K562 (cell line): ENCODE data around the gene DAPK1. TPM values are rescaled to one million over a fixed set of nuclear protein-coding genes. Genes with fewer than 3 reads are reported as not detected.

Experiments used
- ATAC-seq: fragments of 200-7000 bp; cut with Tn5 transposase; 3 replicates; pipeline ENCODE4 v1.9.1; 2020; ENCODE audit warnings: moderate library complexity
- BruUV-seq: library from RNA; stranded (reverse); fragments of 400-500 nt; replicated peaks from 2 replicates; lab custom pipeline; 2021; lab: Mats Ljungman, UMichigan
- CTCF ChIA-PET: fragments of 300-600 bp; formaldehyde crosslinking; extraction: SDS; loops from one replicate; lab custom pipeline; 2021; ENCODE audit warnings: low intra/inter-chr PET ratio; lab: Yijun Ruan, JAX
- POLR2A ChIA-PET: fragments of 300-600, 350-650 bp; sonication (Branson Sonifier 250); formaldehyde crosslinking; extraction: SDS; loops from one replicate; lab custom pipeline; 2021; ENCODE audit warnings: antibody characterized with exemption, inconsistent platforms; lab: Yijun Ruan, JAX
- DNase-seq, 4 experiments: peaks; one replicate each; pipeline versions ENCODE4 v3.0.0 to v3.0.0-alpha.2; 2011 to 2018; ENCODE audit warnings: low spot score in 3 of 4, mixed read lengths in 3 of 4; ENCODE audit errors: extremely low read depth in 1 of 4
- FAIRE-seq: peaks from 2 replicates; lab custom pipeline; 2011; peaks lifted over from hg19 to GRCh38; lab: Jason Lieb, UNC
- H2AFZ ChIP-seq: 2 replicates; pipeline ENCODE4 v1.6.0; 2011; ENCODE audit warnings: low read depth, low read length, control low read depth, inconsistent platforms
- H3K27ac ChIP-seq: fragments of 200-600 bp; 3 replicates; pipeline ENCODE4 v1.8.0; 2011; ENCODE audit warnings: low read depth, mild to moderate bottlenecking, control low read depth, inconsistent platforms, low read length, moderate library complexity, mixed read lengths; ENCODE audit errors: extremely low read depth
- H3K27me3 ChIP-seq, 2 experiments: fragments of 300-600 bp in 1 of 2; 2 replicates in 1 of 2; 3 replicates in 1 of 2; pipeline versions ENCODE4 v1.6.0 to v1.8.0; 2011; ENCODE audit warnings: inconsistent platforms in 2 of 2, low read length in 2 of 2, mild to moderate bottlenecking in 1 of 2, mixed read lengths in 1 of 2, moderate library complexity in 1 of 2; ENCODE audit not compliant: control insufficient read depth in 2 of 2, insufficient read depth in 2 of 2
- H3K36me3 ChIP-seq: fragments of 300-600 bp; 3 replicates; pipeline ENCODE4 v1.8.0; 2011; ENCODE audit warnings: mild to moderate bottlenecking, low read length, inconsistent platforms; ENCODE audit not compliant: control insufficient read depth, insufficient read depth
- H3K4me1 ChIP-seq, 2 experiments: fragments of 200-600 bp in 1 of 2; replicated peaks in 1 of 2; 2 replicates in 1 of 2; 3 replicates in 1 of 2; pipeline versions ENCODE4 v1.5.1 to v1.8.0; 2011; ENCODE audit warnings: inconsistent platforms in 2 of 2, low read length in 2 of 2, mild to moderate bottlenecking in 1 of 2, mixed read lengths in 1 of 2, moderate library complexity in 1 of 2; ENCODE audit not compliant: control insufficient read depth in 2 of 2, insufficient read depth in 2 of 2
- H3K4me2 ChIP-seq: 2 replicates; pipeline ENCODE4 v1.6.1; 2011; ENCODE audit warnings: low read length, control low read depth, inconsistent platforms, mixed read lengths; ENCODE audit not compliant: insufficient read depth
- H3K4me3 ChIP-seq: fragments of 200-600 bp; sonication (generic), shearing (Covaris generic); 2 replicates; pipeline ENCODE4 v1.5.1; 2016; ENCODE audit warnings: control low read depth, inconsistent platforms
- H3K79me2 ChIP-seq: fragments of 200-600 bp; 3 replicates; pipeline ENCODE4 v1.8.0; 2011; ENCODE audit warnings: low read length, inconsistent platforms; ENCODE audit not compliant: control insufficient read depth, insufficient read depth
- H3K9ac ChIP-seq, 2 experiments: 2 replicates each; pipeline versions ENCODE4 v1.6.0 to v1.6.1; 2011; ENCODE audit warnings: low read depth in 2 of 2, low read length in 2 of 2, control low read depth in 1 of 2, inconsistent platforms in 1 of 2, mild to moderate bottlenecking in 1 of 2, mixed read lengths in 1 of 2; ENCODE audit not compliant: insufficient read depth in 1 of 2
- H3K9me1 ChIP-seq: one replicate; pipeline ENCODE4 v1.6.0; 2011; ENCODE audit warnings: inconsistent platforms, mild to moderate bottlenecking, low read length, moderate library complexity; ENCODE audit not compliant: control insufficient read depth, insufficient read depth
- H3K9me3 ChIP-seq: replicated peaks from 2 replicates; pipeline ENCODE4 v1.5.1; 2011; ENCODE audit warnings: low read depth, low read length, inconsistent platforms; ENCODE audit not compliant: control insufficient read depth, insufficient read depth
- H4K20me1 ChIP-seq: replicated peaks from 2 replicates; pipeline ENCODE4 v1.6.1; 2011; ENCODE audit warnings: low read length, inconsistent platforms, mixed read lengths; ENCODE audit not compliant: control insufficient read depth, insufficient read depth
- CBX1 ChIP-seq: sonication (generic); IDR thresholded peaks from 2 replicates; pipeline ENCODE4 v1.6.1; 2016; ENCODE audit warnings: antibody characterized with exemption, low read depth, mild to moderate bottlenecking
- CBX3 ChIP-seq, 2 experiments: IDR thresholded peaks; 1 replicate in 1 of 2; 2 replicates in 1 of 2; pipeline ENCODE4 v1.6.1; 2012; ENCODE audit warnings: inconsistent platforms in 2 of 2, low read length in 2 of 2, borderline replicate concordance in 1 of 2, control low read depth in 1 of 2
- CBX5 ChIP-seq: IDR thresholded peaks from 2 replicates; pipeline ENCODE4 v1.6.1; 2014; ENCODE audit warnings: low read depth, borderline replicate concordance
- EGR1 ChIP-seq: fragments of 450-650 bp; conservative IDR thresholded peaks from 2 replicates; pipeline ENCODE4 v1.6.1; 2017; ENCODE audit warnings: mild to moderate bottlenecking
- NCOA4 ChIP-seq: fragments of 450-650 bp; IDR thresholded peaks from 2 replicates; pipeline ENCODE4 v1.6.1; 2018; ENCODE audit warnings: mild to moderate bottlenecking; ENCODE audit not compliant: partially characterized antibody
- RAD21 ChIP-seq, 2 experiments: fragments of 250-450 bp in 1 of 2; fragments of 450-650 bp in 1 of 2; sonication (Bioruptor Pico) in 1 of 2; formaldehyde crosslinking in 1 of 2; IDR thresholded peaks in 1 of 2; conservative IDR thresholded peaks in 1 of 2; 2 replicates each; pipeline versions ENCODE4 v1.4.0 to v1.8.0; 2020 to 2022; ENCODE audit warnings: mild to moderate bottlenecking in 2 of 2, moderate library complexity in 1 of 2
- SAFB ChIP-seq: fragments of 200-400 bp; formaldehyde crosslinking; IDR thresholded peaks from 2 replicates; pipeline ENCODE4 v1.6.1; 2017; ENCODE audit warnings: low read depth, low read length, borderline replicate concordance
- TRIM24 ChIP-seq, 2 experiments: fragments of 450-650 bp; IDR thresholded peaks; 2 replicates each; pipeline ENCODE4 v1.6.1; 2016
- TRIM28 ChIP-seq: fragments of 450-650 bp; IDR thresholded peaks from 2 replicates; pipeline ENCODE4 v1.6.1; 2017
- XRCC3 ChIP-seq: fragments of 450-650 bp; IDR thresholded peaks from 2 replicates; pipeline ENCODE4 v1.6.1; 2017; ENCODE audit warnings: mild to moderate bottlenecking, moderate library complexity
- ZNF561 ChIP-seq: fragments of 450-650 bp; formaldehyde crosslinking; conservative IDR thresholded peaks from 2 replicates; pipeline ENCODE4 v1.4.0; 2020; ENCODE audit warnings: mild to moderate bottlenecking, moderate library complexity
- WGBS: fragments of 100-300 bp; shearing (Covaris generic); methylation state at CpG from one replicate; pipeline ENCODE4 v1.1.6; 2016; ENCODE audit warnings: low coverage, mixed read lengths; ENCODE audit not compliant: insufficient coverage; ENCODE audit errors: missing lambda C conversion rate; 5-methylcytosine and 5-hydroxymethylcytosine counted together
- in situ Hi-C: fragments of 300-500 bp; cut with MboI; formaldehyde crosslinking; loops from 4 replicates; pipeline ENCODE4 v1.15.0; 2018; ENCODE audit warnings: inconsistent platforms, mixed read lengths
- intact Hi-C: fragments of 100-400 bp; cut with micrococcal nuclease; formaldehyde crosslinking; loops from 2 replicates; pipeline ENCODE4 v1.14.2; 2022
- polyA plus RNA-seq, 8 experiments: library from polyadenylated mRNA; depleted of rRNA in 4 of 8; stranded (reverse) in 5 of 8; unstranded in 3 of 8; fragments of >200 nt; fragmentation: Nextera tagmentation in 2 of 8; fragmentation: Illumina TruSeq in 1 of 8; extraction: Ambion mirVana in 2 of 8; extraction: Trizol in 1 of 8; gene quantifications; 2 replicates each; pipeline versions ENCODE4 v1.2.1 to v1.2.3, GENCODE V29; 2011 to 2014; ENCODE audit warnings: inconsistent platforms in 1 of 8, missing spikeins in 1 of 8
- total RNA-seq, 7 experiments: library from RNA; depleted of rRNA in 6 of 7; stranded (reverse); fragments of >200 nt in 6 of 7; fragmentation: Illumina TruSeq in 2 of 7; extraction: Trizol in 2 of 7; gene quantifications; 2 replicates each; pipeline versions ENCODE4 v1.2.1 to v1.2.3, GENCODE V29; 2011 to 2021; ENCODE audit warnings: low replicate concordance in 1 of 7
- TF ChIP-seq, protein P1 (sequence below): fragments of 450-650 bp; IDR thresholded peaks from 2 replicates; pipeline ENCODE4 v1.6.1; 2018; ENCODE audit warnings: mild to moderate bottlenecking, low read depth; ENCODE audit not compliant: partially characterized antibody
- TF ChIP-seq, protein P2 (sequence below): sonication (generic); formaldehyde crosslinking; IDR thresholded peaks from 2 replicates; pipeline ENCODE4 v1.8.0; 2022; ENCODE audit warnings: missing genetic modification reagents, mild to moderate bottlenecking, borderline replicate concordance
- TF ChIP-seq, protein P3 (sequence below), 3 experiments: IDR thresholded peaks in 2 of 3; conservative IDR thresholded peaks in 1 of 3; 2 replicates each; pipeline ENCODE4 v1.5.1; 2011 to 2012; ENCODE audit warnings: low read length in 3 of 3, mild to moderate bottlenecking in 3 of 3, control low read depth in 2 of 3, improper control_type of control experiment in 1 of 3, inconsistent platforms in 1 of 3, low read depth in 1 of 3, mixed read lengths in 1 of 3, moderate library complexity in 1 of 3; ENCODE audit not compliant: insufficient read depth in 2 of 3

The DAPK1 gene
- total and polyA plus RNA-seq, 9 of the 15 experiments (the other 6 are each of a cell fraction or from before 2014, with no cell fraction given), result 1.7 to 26.4 (median 15.8) TPM

DNA sequence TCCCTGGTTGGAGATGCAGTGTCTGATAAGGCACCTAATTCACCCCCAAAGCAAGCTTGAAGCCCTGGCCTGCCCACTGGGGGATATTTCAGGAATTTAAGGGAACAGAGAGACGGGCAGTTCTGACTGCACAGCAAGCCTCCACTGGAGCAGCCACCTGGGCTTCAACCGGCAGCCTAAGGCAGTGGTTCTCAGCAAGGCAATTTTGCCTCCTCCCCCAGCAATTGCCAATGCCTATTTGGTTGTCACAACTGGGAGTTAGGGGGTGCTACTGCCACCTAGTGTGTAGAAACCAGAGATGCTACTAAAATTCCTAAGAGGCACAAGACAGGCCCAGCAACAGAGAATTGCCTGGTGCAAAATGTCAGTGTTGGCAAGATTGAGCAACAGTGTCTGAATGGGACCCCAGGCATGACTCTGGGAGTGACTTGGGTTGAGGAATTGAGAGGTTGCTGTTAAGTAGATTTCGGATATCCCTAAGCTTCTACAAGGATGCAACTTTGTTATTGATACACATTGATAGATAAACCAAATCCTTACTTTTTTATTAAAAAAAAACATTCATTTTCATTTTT is 169.6 kb downstream of the DAPK1 start:
- Histone ChIP-seq H3K4me3 (no peak overlapping the region), H3K4me1 (peaks cover 0 to 7% of the 10 kb centered on the region in 2 experiments; a peak in 4 of 5 replicates), H3K9ac (no peak overlapping the region), H3K9me3 (no peaks in the 10 kb centered on the region; the same call in none of the 2 replicates), H4K20me1 (no peaks in the 10 kb centered on the region), H3K27ac (no peak overlapping the region), H3K27me3 (no peaks in the 10 kb centered on the region), H2AFZ (no peak overlapping the region), H3K9me1 (no peaks in the 10 kb centered on the region), H3K79me2 (no peaks in the 10 kb centered on the region), H3K4me2 (no peak overlapping the region), H3K36me3 (peaks cover 11% of the 10 kb centered on the region; the same call in 2 of the 3 replicates)
- WGBS, result 78% methylated on average over 3 of the region's 3 CpGs
- DNase-seq (peak; percentile 35 to 42 (median 38)), ATAC-seq (peak; percentile 58), FAIRE-seq (peak; percentile 42)
- in situ Hi-C loops (loop anchor here (25.0 kb wide), 1 partner anchor 1230 kb away; no protein-coding TSS in a partner anchor), intact Hi-C loops (loop anchor here (10.0 kb wide), 1 partner anchor 172 kb away; the partner anchor contains the start of gene DAPK1)
- peak; percentile 95 for TF ChIP-seq TRIM28
- TF ChIP-seq, protein P1, sequence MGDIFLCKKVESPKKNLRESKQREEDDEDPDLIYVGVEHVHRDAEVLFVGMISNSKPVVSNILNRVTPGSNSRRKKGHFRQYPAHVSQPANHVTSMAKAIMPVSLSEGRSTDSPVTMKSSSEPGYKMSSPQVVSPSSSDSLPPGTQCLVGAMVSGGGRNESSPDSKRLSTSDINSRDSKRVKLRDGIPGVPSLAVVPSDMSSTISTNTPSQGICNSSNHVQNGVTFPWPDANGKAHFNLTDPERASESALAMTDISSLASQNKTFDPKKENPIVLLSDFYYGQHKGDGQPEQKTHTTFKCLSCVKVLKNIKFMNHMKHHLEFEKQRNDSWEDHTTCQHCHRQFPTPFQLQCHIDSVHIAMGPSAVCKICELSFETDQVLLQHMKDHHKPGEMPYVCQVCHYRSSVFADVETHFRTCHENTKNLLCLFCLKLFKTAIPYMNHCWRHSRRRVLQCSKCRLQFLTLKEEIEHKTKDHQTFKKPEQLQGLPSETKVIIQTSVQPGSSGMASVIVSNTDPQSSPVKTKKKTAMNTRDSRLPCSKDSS, result peak; percentile 96
- peak; percentile 73; the same call in 1 of the 2 replicates for TF ChIP-seq XRCC3
- TF ChIP-seq RAD21 (CRISPR knock-in tag; conservative IDR thresholded peaks at IDR 0.05 in 1 of 2, IDR thresholded peaks at IDR 0.05 in 1 of 2), result peak in 1 of 2 experiments; percentile 57; a peak in 2 of 4 replicates
- peak in 1 of 2 experiments; percentile 56; a peak in 1 of 4 replicates for TF ChIP-seq TRIM24 (IDR thresholded peaks at IDR 0.05)
- TF ChIP-seq NCOA4, result no peak
- TF ChIP-seq CBX5, result peak; percentile 94
- TF ChIP-seq EGR1, result peak; percentile 39
- peak in 1 of 2 experiments; percentile 98; a peak in 2 of 3 replicates for TF ChIP-seq CBX3 (IDR thresholded peaks at IDR 0.05; ENCODE audit: borderline replicate concordance in 1 of 2, low read length in 2 of 2)
- TF ChIP-seq, protein P2, sequence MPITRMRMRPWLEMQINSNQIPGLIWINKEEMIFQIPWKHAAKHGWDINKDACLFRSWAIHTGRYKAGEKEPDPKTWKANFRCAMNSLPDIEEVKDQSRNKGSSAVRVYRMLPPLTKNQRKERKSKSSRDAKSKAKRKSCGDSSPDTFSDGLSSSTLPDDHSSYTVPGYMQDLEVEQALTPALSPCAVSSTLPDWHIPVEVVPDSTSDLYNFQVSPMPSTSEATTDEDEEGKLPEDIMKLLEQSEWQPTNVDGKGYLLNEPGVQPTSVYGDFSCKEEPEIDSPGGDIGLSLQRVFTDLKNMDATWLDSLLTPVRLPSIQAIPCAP, result no peak
- TF ChIP-seq, protein P3, sequence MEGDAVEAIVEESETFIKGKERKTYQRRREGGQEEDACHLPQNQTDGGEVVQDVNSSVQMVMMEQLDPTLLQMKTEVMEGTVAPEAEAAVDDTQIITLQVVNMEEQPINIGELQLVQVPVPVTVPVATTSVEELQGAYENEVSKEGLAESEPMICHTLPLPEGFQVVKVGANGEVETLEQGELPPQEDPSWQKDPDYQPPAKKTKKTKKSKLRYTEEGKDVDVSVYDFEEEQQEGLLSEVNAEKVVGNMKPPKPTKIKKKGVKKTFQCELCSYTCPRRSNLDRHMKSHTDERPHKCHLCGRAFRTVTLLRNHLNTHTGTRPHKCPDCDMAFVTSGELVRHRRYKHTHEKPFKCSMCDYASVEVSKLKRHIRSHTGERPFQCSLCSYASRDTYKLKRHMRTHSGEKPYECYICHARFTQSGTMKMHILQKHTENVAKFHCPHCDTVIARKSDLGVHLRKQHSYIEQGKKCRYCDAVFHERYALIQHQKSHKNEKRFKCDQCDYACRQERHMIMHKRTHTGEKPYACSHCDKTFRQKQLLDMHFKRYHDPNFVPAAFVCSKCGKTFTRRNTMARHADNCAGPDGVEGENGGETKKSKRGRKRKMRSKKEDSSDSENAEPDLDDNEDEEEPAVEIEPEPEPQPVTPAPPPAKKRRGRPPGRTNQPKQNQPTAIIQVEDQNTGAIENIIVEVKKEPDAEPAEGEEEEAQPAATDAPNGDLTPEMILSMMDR (IDR thresholded peaks at IDR 0.05 in 2 of 3, conservative IDR thresholded peaks at IDR 0.05 in 1 of 3; ENCODE audit: insufficient read depth in 2 of 3, low read depth in 1 of 3, low read length in 3 of 3), result peak; percentile 36 to 52 (median 51)
- TF ChIP-seq ZNF561 (CRISPR knock-in tag), result peak; percentile 84; the same call in 1 of the 2 replicates
- 0 out of 2 replicates have a peak, but pooled peaks have one; percentile 71 for TF ChIP-seq CBX1
- no peak for TF ChIP-seq SAFB
- ChIA-PET CTCF (no interaction called here), POLR2A (no interaction called here)
- BruUV-seq, result no TSS peak
